Measurements from ENCODE around the gene GOLGA8S.

GRCh38 chr15:23411841-23412240, 57.3 kb downstream of the GOLGA8S start:
- TF ChIP-seq CTCF (IDR thresholded peaks at IDR 0.05) (no peak), POLR2AphosphoS5 (IDR thresholded peaks at IDR 0.05; ENCODE audit: low read depth, low read length) (no peak), TCF7L2 (IDR thresholded peaks at IDR 0.05; ENCODE audit: low read depth, low read length) (no peak), SIN3A (IDR thresholded peaks at IDR 0.05; ENCODE audit: borderline replicate concordance, insufficient read depth, low read depth, low read length) (no peak)
